ENCODE data around the gene CCDC27. TPM values are rescaled to one million over a fixed set of nuclear protein-coding genes. Genes with fewer than 3 reads are reported as not detected.

CCDC27 gene
- not detected in 2 replicates for total RNA-seq (2014; rRNA removed; shearing (Covaris generic))

GRCh38 chr1:3752400-3752945, at the start of gene CCDC27:
Gene CCDC27 (plus strand): TSS chr1:3752450. CDS start chr1:3752482, 32 bp downstream.
- H3K27me3 ChIP-seq (replicated peaks), result peaks cover 10% of the 10 kb centered on the region; the same call in 1 of the 2 replicates
- no peak within 1 kb of the TSS for H3K27ac ChIP-seq
- no peak within 1 kb of the TSS for H3K4me3 ChIP-seq
- DNase-seq (ENCODE audit: low read depth in 1 of 2, low spot score in 2 of 2), result no peak
- no peaks in the 10 kb centered on the region for H3K9me3 ChIP-seq (replicated peaks)
- peaks cover 3% of the 10 kb centered on the region for H3K4me1 ChIP-seq (replicated peaks)
- H3K36me3 ChIP-seq, result no peaks in the 10 kb centered on the region

DNA sequence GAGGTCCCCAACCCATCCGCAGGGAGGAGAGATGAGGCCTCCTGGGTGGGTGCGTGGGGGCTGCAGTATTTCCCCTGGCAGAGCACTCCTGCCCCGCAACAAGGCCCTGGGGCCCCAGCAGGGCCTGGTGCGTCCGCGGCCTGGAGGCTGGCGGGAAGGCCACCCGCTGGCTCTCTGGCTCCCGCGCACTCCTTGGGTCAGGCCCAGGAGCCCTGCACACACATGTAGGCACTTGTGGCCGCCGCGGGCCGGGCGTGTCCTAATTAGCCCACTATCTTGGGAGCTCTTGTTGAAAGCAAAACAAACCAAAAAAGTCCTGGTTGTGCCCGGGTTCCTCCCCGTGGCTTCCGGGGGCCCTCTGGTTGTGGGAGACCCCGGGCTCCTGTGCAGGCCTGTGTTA, 49.7 kb upstream of the CCDC27 start:
- Histone ChIP-seq H3K27me3 (replicated peaks) (peaks cover 5% of the 10 kb centered on the region; the same call in 1 of the 2 replicates), H3K9me3 (replicated peaks) (no peaks in the 10 kb centered on the region), H3K4me3 (no peak overlapping the region), H3K36me3 (no peaks in the 10 kb centered on the region), H3K4me1 (replicated peaks) (no peaks in the 10 kb centered on the region), H3K27ac (no peak overlapping the region)
- no peak for DNase-seq (ENCODE audit: low read depth in 1 of 2, low spot score in 2 of 2)

- Histone ChIP-seq H3K4me1 (replicated peaks) (no peaks in the 10 kb centered on the region), H3K27ac (no peak overlapping the region), H3K27me3 (replicated peaks) (peaks cover 5% of the 10 kb centered on the region; the same call in 1 of the 2 replicates), H3K36me3 (no peaks in the 10 kb centered on the region), H3K9me3 (replicated peaks) (no peaks in the 10 kb centered on the region), H3K4me3 (no peak overlapping the region)
- no peak for DNase-seq (ENCODE audit: low read depth in 1 of 2, low spot score in 2 of 2)
Measured at GRCh38 chr1:3702990-3703728, 49.1 kb upstream of the CCDC27 start.

- Histone ChIP-seq H3K36me3 (no peaks in the 10 kb centered on the region), H3K4me3 (no peak overlapping the region), H3K27ac (no peak overlapping the region), H3K27me3 (replicated peaks) (peaks cover 3% of the 10 kb centered on the region; the same call in 1 of the 2 replicates), H3K4me1 (replicated peaks) (no peaks in the 10 kb centered on the region), H3K9me3 (replicated peaks) (no peaks in the 10 kb centered on the region)
- DNase-seq (ENCODE audit: low read depth in 1 of 2, low spot score in 2 of 2), result no peak
Measured at GRCh38 chr1:3703786-3704371, 48.4 kb upstream of the CCDC27 start.

DNA sequence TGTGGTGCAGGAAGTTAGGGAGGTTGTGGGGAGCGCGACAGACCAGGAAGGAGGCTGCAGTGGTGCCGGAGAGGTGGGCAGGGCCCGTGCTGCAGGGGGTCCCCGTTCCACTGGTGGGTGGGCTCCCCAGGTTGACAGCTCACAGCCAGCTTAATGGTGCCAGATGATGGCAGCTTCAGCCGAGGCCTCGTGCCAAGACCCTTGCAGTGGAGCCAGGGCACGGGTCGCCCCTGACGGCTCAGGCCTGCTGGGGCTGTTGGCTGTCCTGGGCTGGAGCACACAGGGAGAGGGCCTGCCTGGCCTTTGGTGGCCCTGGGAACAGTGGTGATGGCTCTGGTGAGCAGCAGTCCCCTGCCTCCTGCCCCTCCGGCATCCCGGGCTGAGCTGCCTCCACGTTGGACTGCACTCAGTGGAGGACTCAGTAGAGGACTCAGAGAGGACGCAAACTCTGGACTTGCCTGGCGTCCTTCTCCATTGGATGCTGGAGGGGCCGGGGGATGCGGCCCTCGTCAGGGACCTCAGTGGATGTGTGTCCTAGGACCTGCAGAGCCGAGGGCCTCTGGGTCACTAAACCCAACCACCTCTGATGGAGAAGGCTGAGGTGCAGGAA, 46.8 kb upstream of the CCDC27 start:
- DNase-seq (ENCODE audit: low read depth in 1 of 2, low spot score in 2 of 2), result no peak
- Histone ChIP-seq H3K27me3 (replicated peaks) (no peaks in the 10 kb centered on the region), H3K36me3 (no peaks in the 10 kb centered on the region), H3K4me3 (no peak overlapping the region), H3K4me1 (replicated peaks) (no peaks in the 10 kb centered on the region), H3K27ac (no peak overlapping the region), H3K9me3 (replicated peaks) (no peaks in the 10 kb centered on the region)

GRCh38 chr1:3706651-3707297, 45.5 kb upstream of the CCDC27 start:
- no peak for DNase-seq (ENCODE audit: low read depth in 1 of 2, low spot score in 2 of 2)
- H3K27ac ChIP-seq, result no peak overlapping the region
- H3K36me3 ChIP-seq, result no peaks in the 10 kb centered on the region
- no peaks in the 10 kb centered on the region for H3K27me3 ChIP-seq (replicated peaks)
- H3K4me3 ChIP-seq, result no peak overlapping the region
- H3K9me3 ChIP-seq (replicated peaks), result no peaks in the 10 kb centered on the region
- H3K4me1 ChIP-seq (replicated peaks), result no peaks in the 10 kb centered on the region

DNA sequence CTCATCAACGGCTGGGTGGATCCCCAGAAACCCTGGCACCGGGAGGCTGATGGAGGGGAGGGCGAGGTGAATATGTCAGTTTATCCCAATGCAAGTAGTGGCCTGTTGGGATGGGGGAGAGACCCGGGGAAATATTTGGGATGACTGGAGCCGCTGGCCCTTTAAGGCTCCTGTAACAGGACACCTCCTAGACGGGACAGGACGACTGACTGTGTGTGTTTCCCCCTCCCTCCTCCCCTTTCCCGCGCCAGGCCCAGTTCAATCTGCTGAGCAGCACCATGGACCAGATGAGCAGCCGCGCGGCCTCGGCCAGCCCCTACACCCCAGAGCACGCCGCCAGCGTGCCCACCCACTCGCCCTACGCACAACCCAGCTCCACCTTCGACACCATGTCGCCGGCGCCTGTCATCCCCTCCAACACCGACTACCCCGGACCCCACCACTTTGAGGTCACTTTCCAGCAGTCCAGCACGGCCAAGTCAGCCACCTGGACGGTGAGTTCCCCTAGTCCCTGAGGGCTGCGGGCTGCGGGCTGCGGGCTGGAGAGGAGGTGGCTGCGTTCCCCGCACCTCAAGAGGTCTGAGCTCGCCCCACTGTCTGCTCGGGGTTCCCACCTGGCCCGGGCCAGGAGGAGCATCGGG, 44.8 kb upstream of the CCDC27 start:
- Histone ChIP-seq H3K9me3 (replicated peaks) (no peaks in the 10 kb centered on the region), H3K27ac (no peak overlapping the region), H3K27me3 (replicated peaks) (no peaks in the 10 kb centered on the region), H3K36me3 (no peaks in the 10 kb centered on the region), H3K4me3 (no peak overlapping the region), H3K4me1 (replicated peaks) (no peaks in the 10 kb centered on the region)
- no peak for DNase-seq (ENCODE audit: low read depth in 1 of 2, low spot score in 2 of 2)

GRCh38 chr1:3707939-3708328, 44.3 kb upstream of the CCDC27 start:
- DNase-seq (ENCODE audit: low read depth in 1 of 2, low spot score in 2 of 2), result no peak
- H3K9me3 ChIP-seq (replicated peaks), result no peaks in the 10 kb centered on the region
- H3K36me3 ChIP-seq, result no peaks in the 10 kb centered on the region
- no peak overlapping the region for H3K4me3 ChIP-seq
- no peaks in the 10 kb centered on the region for H3K27me3 ChIP-seq (replicated peaks)
- no peaks in the 10 kb centered on the region for H3K4me1 ChIP-seq (replicated peaks)
- no peak overlapping the region for H3K27ac ChIP-seq

DNA sequence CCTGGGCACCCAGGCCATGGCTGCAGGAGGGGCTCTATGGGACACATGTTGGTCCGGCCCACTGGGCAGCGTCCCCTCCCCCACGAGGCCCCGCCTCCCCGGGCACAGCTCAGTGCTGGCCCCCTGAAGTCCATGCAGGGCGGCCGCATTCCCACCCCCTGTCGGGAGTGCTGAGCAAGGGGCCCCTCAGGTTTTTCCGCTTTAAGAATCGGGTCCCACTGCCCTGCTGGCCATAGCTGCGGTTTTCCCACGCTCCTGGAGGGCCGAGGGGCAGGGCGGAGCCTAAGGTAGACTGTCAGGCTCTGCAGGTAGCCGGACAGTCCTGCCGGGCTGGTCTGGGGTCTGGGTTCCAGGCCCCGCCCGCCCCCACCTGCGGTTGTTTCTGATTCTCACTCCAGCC, 43.5 kb upstream of the CCDC27 start:
- no peaks in the 10 kb centered on the region for H3K27me3 ChIP-seq (replicated peaks)
- DNase-seq (ENCODE audit: low read depth in 1 of 2, low spot score in 2 of 2), result no peak

DNA sequence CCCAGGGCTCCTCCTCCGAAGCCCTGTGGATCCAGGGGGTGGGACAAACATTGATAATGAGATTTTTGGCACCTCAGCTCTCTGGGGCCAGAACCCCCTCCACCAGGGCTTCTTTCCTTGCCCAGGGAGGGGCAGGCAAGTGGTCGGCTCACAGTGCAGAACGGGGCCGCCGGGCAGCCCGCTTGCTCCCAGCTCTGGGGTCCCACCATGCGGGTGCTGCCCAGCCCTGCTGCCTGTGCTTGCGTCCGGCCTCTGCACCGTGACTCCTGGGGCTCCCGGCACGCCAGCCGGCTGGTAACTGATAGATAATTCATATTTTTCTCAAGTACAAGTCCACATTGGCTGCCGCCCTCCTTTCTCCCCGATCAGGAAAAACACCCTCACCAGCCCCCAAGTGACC, 42.0 kb upstream of the CCDC27 start:
- no peaks in the 10 kb centered on the region for H3K27me3 ChIP-seq (replicated peaks)
- H3K4me3 ChIP-seq, result no peak overlapping the region
- DNase-seq (ENCODE audit: low read depth in 1 of 2, low spot score in 2 of 2), result no peak
- H3K36me3 ChIP-seq, result no peaks in the 10 kb centered on the region
- H3K4me1 ChIP-seq (replicated peaks), result no peaks in the 10 kb centered on the region
- H3K27ac ChIP-seq, result no peak overlapping the region
- no peaks in the 10 kb centered on the region for H3K9me3 ChIP-seq (replicated peaks)

More for the DNA sequence above, 43.5 kb upstream of the CCDC27 start:
- H3K4me3 ChIP-seq, result no peak overlapping the region
- no peaks in the 10 kb centered on the region for H3K36me3 ChIP-seq
- H3K4me1 ChIP-seq (replicated peaks), result no peaks in the 10 kb centered on the region
- H3K9me3 ChIP-seq (replicated peaks), result no peaks in the 10 kb centered on the region
- no peak overlapping the region for H3K27ac ChIP-seq

- H3K4me3 ChIP-seq, result no peak overlapping the region
- H3K4me1 ChIP-seq (replicated peaks), result no peaks in the 10 kb centered on the region
- H3K9me3 ChIP-seq (replicated peaks), result no peaks in the 10 kb centered on the region
- no peaks in the 10 kb centered on the region for H3K27me3 ChIP-seq (replicated peaks)
- H3K27ac ChIP-seq, result no peak overlapping the region
- no peak for DNase-seq (ENCODE audit: low read depth in 1 of 2, low spot score in 2 of 2)
- H3K36me3 ChIP-seq, result no peaks in the 10 kb centered on the region
Measured at GRCh38 chr1:3711381-3711779, 40.9 kb upstream of the CCDC27 start.

DNA sequence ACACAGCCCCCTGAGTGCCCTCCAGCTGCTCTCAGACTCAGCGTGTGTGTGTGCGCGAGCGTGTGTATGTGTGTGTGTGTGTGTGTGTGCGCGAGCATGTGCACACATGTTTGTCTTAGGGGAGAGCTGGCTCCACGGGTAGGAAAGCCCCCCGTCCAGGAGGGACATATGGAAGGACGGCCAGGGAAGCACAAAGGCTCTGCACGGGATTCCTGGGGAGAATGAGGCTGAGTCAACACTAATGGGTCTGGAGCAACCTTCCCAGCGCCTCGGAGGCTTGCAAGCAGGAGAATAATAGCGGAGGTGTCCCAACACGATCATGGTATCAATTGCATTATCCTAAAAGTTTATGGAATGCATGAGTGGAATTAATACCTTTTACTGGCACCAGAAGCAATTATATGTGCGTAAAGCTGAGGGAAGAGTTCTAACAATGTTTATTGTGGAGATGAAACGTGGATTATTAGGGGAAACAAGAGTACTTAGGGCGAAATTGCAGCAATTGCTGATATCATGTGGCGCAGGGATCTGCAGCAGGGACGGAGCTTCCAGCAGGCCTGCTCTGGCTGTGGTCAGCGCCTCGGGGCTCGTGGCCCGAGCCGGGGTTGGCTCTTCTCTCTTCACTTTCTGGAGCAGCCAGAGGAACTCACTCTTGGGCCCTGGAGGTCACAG, 40.3 kb upstream of the CCDC27 start:
- no peaks in the 10 kb centered on the region for H3K4me1 ChIP-seq (replicated peaks)

More for the DNA sequence above, 40.3 kb upstream of the CCDC27 start:
- Histone ChIP-seq H3K27me3 (replicated peaks) (no peaks in the 10 kb centered on the region), H3K4me3 (no peak overlapping the region), H3K27ac (no peak overlapping the region), H3K36me3 (no peaks in the 10 kb centered on the region), H3K9me3 (replicated peaks) (no peaks in the 10 kb centered on the region)
- DNase-seq (ENCODE audit: low read depth in 1 of 2, low spot score in 2 of 2), result no peak

All from SJSA1 (cell line).